ENCODE measurements around the gene ASB6. TPM values are rescaled to one million over a fixed set of nuclear protein-coding genes. Genes with fewer than 3 reads are reported as not detected.

Gene ASB6
- total and polyA plus RNA-seq, 2 donors (not counting 1 experiment from before 2014, with no cell fraction given): 27.7 to 27.9 TPM

GRCh38 chr9:129602598-129603415 is 39.1 kb downstream of the ASB6 start:
- DNase-seq (peak; percentile 19), ATAC-seq (ENCODE audit: low read depth) (no peak)
- peaks cover 0 to 2% (median 0%) of the 10 kb centered on the region in 3 donors for H3K9me3 ChIP-seq (ENCODE audit: control extremely low read depth in 1 of 3, control insufficient read depth in 2 of 3, insufficient read depth in 1 of 3, low read length in 2 of 3)
- 53% methylated on average over 9 of the region's 10 CpGs for WGBS (ENCODE audit: insufficient coverage)
- Mint-ChIP-seq H3K27ac (no peak overlapping the region), H3K4me3 (no peak overlapping the region), H3K27me3 (peaks cover 25% of the 10 kb centered on the region), H3K4me1 (peaks cover 18% of the 10 kb centered on the region), H3K9me3 (ENCODE audit: insufficient read depth) (no peaks in the 10 kb centered on the region)
- H3K9ac ChIP-seq (ENCODE audit: low read length): no peak overlapping the region
- H3K27ac ChIP-seq (ENCODE audit: low read length in 2 of 2): no peak overlapping the region
- peaks cover 0 to 16% (median 5%) of the 10 kb centered on the region in 4 experiments for H3K27me3 ChIP-seq (replicated peaks in 1 of 4; ENCODE audit: control extremely low read depth in 1 of 4, control insufficient read depth in 3 of 4, insufficient read depth in 4 of 4, low read length in 3 of 4)
- TF ChIP-seq CTCF (IDR thresholded peaks at IDR 0.05): no peak
- no peak for TF ChIP-seq EZH2 (IDR thresholded peaks at IDR 0.05; ENCODE audit: borderline replicate concordance, insufficient read depth, low read depth, low read length, poor library complexity, severe bottlenecking)
- H2AFZ ChIP-seq (ENCODE audit: insufficient read depth, low read depth, low read length, poor library complexity, severe bottlenecking): no peak overlapping the region
- H3K79me2 ChIP-seq (ENCODE audit: control insufficient read depth, insufficient read depth, low read length): no peaks in the 10 kb centered on the region
- intact Hi-C loops (cut with micrococcal nuclease): no loop called here
- CTCF ChIA-PET: interaction anchor here (1.1 to 2.1 kb wide), 4 partner anchors 425 to 471 kb away, joined by 4 to 13 read pairs (median 4); partner anchors contain the start of gene IER5L
- H3K4me1 ChIP-seq (ENCODE audit: control insufficient read depth in 2 of 2, insufficient read depth in 2 of 2, low read length in 2 of 2): peaks cover 13% of the 10 kb centered on the region in 2 donors
- no peak overlapping the region for H3K4me3 ChIP-seq (ENCODE audit: control extremely low read depth in 1 of 5, extremely low read depth in 1 of 5, insufficient read depth in 1 of 5, low read depth in 2 of 5, low read length in 4 of 5)
- no peaks in the 10 kb centered on the region for H3K36me3 ChIP-seq (replicated peaks in 1 of 2; ENCODE audit: control extremely low read depth in 1 of 2, control insufficient read depth in 1 of 2, extremely low read depth in 1 of 2, insufficient read depth in 2 of 2, low read length in 1 of 2)
- no peaks in the 10 kb centered on the region for H4K20me1 ChIP-seq (ENCODE audit: control insufficient read depth, insufficient read depth, low read length, poor library complexity, severe bottlenecking)
- POLR2A ChIA-PET: no interaction called here
- H3K4me2 ChIP-seq (replicated peaks; ENCODE audit: low read depth, low read length, poor library complexity, severe bottlenecking): no peak overlapping the region

- Mint-ChIP-seq H3K27ac (no peak overlapping the region), H3K9me3 (ENCODE audit: insufficient read depth) (no peaks in the 10 kb centered on the region), H3K27me3 (peaks cover 27% of the 10 kb centered on the region), H3K4me1 (peaks cover 13% of the 10 kb centered on the region), H3K4me3 (no peak overlapping the region)
- Histone ChIP-seq H4K20me1 (ENCODE audit: control insufficient read depth, insufficient read depth, low read length, poor library complexity, severe bottlenecking) (no peaks in the 10 kb centered on the region), H3K27me3 (replicated peaks in 1 of 4; ENCODE audit: control extremely low read depth in 1 of 4, control insufficient read depth in 3 of 4, insufficient read depth in 4 of 4, low read length in 3 of 4) (peaks cover 0 to 32% (median 11%) of the 10 kb centered on the region in 4 experiments), H3K9ac (ENCODE audit: low read length) (no peak overlapping the region), H3K79me2 (ENCODE audit: control insufficient read depth, insufficient read depth, low read length) (no peaks in the 10 kb centered on the region), H3K27ac (ENCODE audit: low read length in 2 of 2) (no peak overlapping the region), H3K4me2 (replicated peaks; ENCODE audit: low read depth, low read length, poor library complexity, severe bottlenecking) (no peak overlapping the region), H3K9me3 (ENCODE audit: control extremely low read depth in 1 of 3, control insufficient read depth in 2 of 3, insufficient read depth in 1 of 3, low read length in 2 of 3) (peaks cover 0 to 9% (median 0%) of the 10 kb centered on the region in 3 donors), H3K4me1 (ENCODE audit: control insufficient read depth in 2 of 2, insufficient read depth in 2 of 2, low read length in 2 of 2) (peaks cover 14 to 15% of the 10 kb centered on the region in 2 donors), H3K36me3 (replicated peaks in 1 of 2; ENCODE audit: control extremely low read depth in 1 of 2, control insufficient read depth in 1 of 2, extremely low read depth in 1 of 2, insufficient read depth in 2 of 2, low read length in 1 of 2) (no peaks in the 10 kb centered on the region), H2AFZ (ENCODE audit: insufficient read depth, low read depth, low read length, poor library complexity, severe bottlenecking) (no peak overlapping the region), H3K4me3 (ENCODE audit: control extremely low read depth in 1 of 5, extremely low read depth in 1 of 5, insufficient read depth in 1 of 5, low read depth in 2 of 5, low read length in 4 of 5) (no peak overlapping the region)
- intact Hi-C loops (cut with micrococcal nuclease): no loop called here
- CTCF ChIA-PET: interaction anchor here (0.5 kb wide), 1 partner anchor 469 kb away, joined by 3 read pairs; no protein-coding TSS in a partner anchor
- ATAC-seq (ENCODE audit: low read depth): no peak
- 97% methylated on average over 7 of the region's 9 CpGs for WGBS (ENCODE audit: insufficient coverage)
- POLR2A ChIA-PET: no interaction called here
- TF ChIP-seq CTCF (IDR thresholded peaks at IDR 0.05) (no peak), EZH2 (IDR thresholded peaks at IDR 0.05; ENCODE audit: borderline replicate concordance, insufficient read depth, low read depth, low read length, poor library complexity, severe bottlenecking) (no peak)
- no peak for DNase-seq
Observed at GRCh38 chr9:129601082-129601674, 40.8 kb downstream of the ASB6 start.
